LNCAP (cell line): Measurements from ENCODE around the gene SRCAP.

Source experiments
- CTCF ChIP-seq: fragments of 450-650 bp; IDR thresholded peaks from 2 replicates; pipeline ENCODE4 v1.5.1; 2017; ENCODE audit warnings: mild to moderate bottlenecking

Gene SRCAP

GRCh38 chr16:30775392-30776188 is 76.6 kb downstream of the SRCAP start:
- no peak for TF ChIP-seq CTCF

GRCh38 chr16:30777591-30778297 is 78.8 kb downstream of the SRCAP start:
- no peak for TF ChIP-seq CTCF

GRCh38 chr16:30778549-30779244 is 79.7 kb downstream of the SRCAP start:
- no peak for TF ChIP-seq CTCF

GRCh38 chr16:30779596-30779995 is 80.6 kb downstream of the SRCAP start:
- no peak for TF ChIP-seq CTCF

- TF ChIP-seq CTCF, result no peak
These were observed 81.0 kb downstream of the SRCAP start for GRCh38 chr16:30780021-30780420.

- TF ChIP-seq CTCF, result no peak
These were observed 81.6 kb downstream of the SRCAP start for GRCh38 chr16:30780549-30780948.

GRCh38 chr16:30782486-30783279 is 83.7 kb downstream of the SRCAP start:
- TF ChIP-seq CTCF, result no peak
